Natural killer cell (primary cell): ENCODE data around the gene DLG1. TPM values are rescaled to one million over a fixed set of nuclear protein-coding genes. Genes with fewer than 3 reads are reported as not detected.

Source experiments
- ATAC-seq, 3 donors: fragments of 150-1000 bp in 2 of 3; fragments of 200-7000 bp in 1 of 3; cut with Tn5 transposase; 1 replicate in 1 of 3; 2 replicates in 2 of 3; pipeline ENCODE4 v1.10.0; 2021; ENCODE audit warnings: mild to moderate bottlenecking in 2 of 3, moderate library complexity in 2 of 3
- DNase-seq, 2 donors: peaks; one replicate each; pipeline versions ENCODE4 v3.0.0 to v3.0.0-alpha.2; 2013 to 2021; ENCODE audit warnings: mixed read lengths in 1 of 2
- H3K27ac ChIP-seq: one replicate; pipeline ENCODE4 v1.5.1; 2013; ENCODE audit warnings: mild to moderate bottlenecking, low read length
- H3K27me3 ChIP-seq: one replicate; pipeline ENCODE4 v1.6.1; 2013; ENCODE audit warnings: low read length; ENCODE audit not compliant: control insufficient read depth, insufficient read depth
- H3K36me3 ChIP-seq: one replicate; pipeline ENCODE4 v1.6.1; 2013; ENCODE audit warnings: low read length; ENCODE audit not compliant: control insufficient read depth, insufficient read depth
- H3K4me1 ChIP-seq: one replicate; pipeline ENCODE4 v1.6.1; 2013; ENCODE audit warnings: low read length; ENCODE audit not compliant: control insufficient read depth, insufficient read depth
- H3K4me3 ChIP-seq: one replicate; pipeline ENCODE4 v1.5.1; 2013; ENCODE audit warnings: low read length
- H3K9me3 ChIP-seq: one replicate; pipeline ENCODE4 v1.6.1; 2013; ENCODE audit warnings: low read length; ENCODE audit not compliant: control insufficient read depth, insufficient read depth
- H3K27ac Mint-ChIP-seq, 2 donors: one replicate each; pipeline ENCODE4 v1.8.0; 2022; ENCODE audit warnings: mild to moderate bottlenecking in 2 of 2, mixed read lengths in 2 of 2, moderate library complexity in 1 of 2
- H3K27me3 Mint-ChIP-seq, 2 donors: one replicate each; pipeline ENCODE4 v1.8.0; 2022; ENCODE audit warnings: low read depth in 2 of 2, mixed read lengths in 2 of 2
- H3K36me3 Mint-ChIP-seq: one replicate; pipeline ENCODE4 v1.8.0; 2022; ENCODE audit warnings: mixed read lengths
- H3K4me1 Mint-ChIP-seq, 2 donors: one replicate each; pipeline ENCODE4 v1.8.0; 2022; ENCODE audit warnings: mixed read lengths in 2 of 2
- H3K4me3 Mint-ChIP-seq: one replicate; pipeline ENCODE4 v1.8.0; 2022; ENCODE audit warnings: mild to moderate bottlenecking, moderate library complexity, mixed read lengths
- H3K9me3 Mint-ChIP-seq, 2 donors: one replicate each; pipeline ENCODE4 v1.8.0; 2022; ENCODE audit warnings: mixed read lengths in 2 of 2
- CTCF ChIP-seq: fragments of 200-600 bp; IDR thresholded peaks from one replicate; pipeline ENCODE4 v1.8.0; 2022; ENCODE audit warnings: antibody characterized with exemption
- WGBS: methylation state at CpG from one replicate; pipeline ENCODE4 v1.1.7; 2013; ENCODE audit warnings: missing lambda C conversion rate; ENCODE audit not compliant: insufficient coverage; 5-methylcytosine and 5-hydroxymethylcytosine counted together
- intact Hi-C: fragments of 100-400 bp; cut with micrococcal nuclease; formaldehyde crosslinking; loops from one replicate; pipeline ENCODE4 v1.14.2; 2022
- total RNA-seq, 4 donors: library from RNA; stranded (reverse); fragments of 120-200 nt in 1 of 4; gene quantifications; one replicate each; pipeline versions ENCODE4 v1.2.3 to v1.2.4, GENCODE V29; 2013 to 2022

Gene DLG1
- total RNA-seq, 3 donors from 2014 or later (not counting 1 experiment from before 2014, with no cell fraction given), result 82.0 to 91.8 (median 89.0) TPM

DNA sequence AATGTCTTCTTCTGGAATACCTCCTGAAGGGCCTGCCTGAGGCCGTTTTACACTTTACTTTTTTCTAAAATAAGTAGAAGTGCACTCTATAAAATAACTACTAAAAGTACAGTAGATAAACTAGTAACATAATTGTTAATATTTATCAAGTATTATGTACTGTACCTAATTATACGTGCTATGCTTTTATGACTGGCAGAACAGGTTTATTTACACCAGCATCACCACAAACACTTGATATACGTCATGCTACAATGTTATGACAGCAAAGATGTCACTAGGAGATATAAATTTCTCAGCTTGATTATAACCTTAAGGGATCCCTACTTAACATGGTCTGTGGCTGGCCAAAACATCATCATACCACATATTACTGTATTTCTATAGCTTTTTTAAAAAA is 29.4 kb downstream of the DLG1 start:
- Histone ChIP-seq H3K4me3 (no peak overlapping the region), H3K9me3 (no peaks in the 10 kb centered on the region), H3K27me3 (no peaks in the 10 kb centered on the region), H3K4me1 (no peaks in the 10 kb centered on the region), H3K36me3 (peaks cover 2% of the 10 kb centered on the region), H3K27ac (no peak overlapping the region)
- Mint-ChIP-seq H3K27me3 (no peaks in the 10 kb centered on the region), H3K36me3 (no peaks in the 10 kb centered on the region), H3K4me1 (peaks cover 54 to 59% of the 10 kb centered on the region in 2 donors), H3K27ac (no peak overlapping the region), H3K9me3 (no peaks in the 10 kb centered on the region), H3K4me3 (no peak overlapping the region)
- intact Hi-C loops, result no loop called here
- WGBS, result 79% methylated on average over 1 of the region's 3 CpGs
- ATAC-seq (no peak), DNase-seq (no peak)
- TF ChIP-seq CTCF, result no peak

- Histone ChIP-seq H3K4me1 (no peaks in the 10 kb centered on the region), H3K27ac (no peak overlapping the region), H3K4me3 (no peak overlapping the region), H3K9me3 (no peaks in the 10 kb centered on the region), H3K36me3 (peaks cover 2% of the 10 kb centered on the region), H3K27me3 (no peaks in the 10 kb centered on the region)
- no peaks in the 10 kb centered on the region for H3K36me3 Mint-ChIP-seq
- intact Hi-C loops, result no loop called here
- H3K27me3 Mint-ChIP-seq, result no peaks in the 10 kb centered on the region
- no peak for TF ChIP-seq CTCF
- ATAC-seq, result no peak
- peaks cover 47 to 55% of the 10 kb centered on the region in 2 donors for H3K4me1 Mint-ChIP-seq
- no peak for DNase-seq
- H3K4me3 Mint-ChIP-seq, result no peak overlapping the region
- no peaks in the 10 kb centered on the region for H3K9me3 Mint-ChIP-seq
- H3K27ac Mint-ChIP-seq, result no peak overlapping the region
- 97% methylated on average over 2 of the region's 4 CpGs for WGBS
Observed at GRCh38 chr3:197268294-197268693, 30.1 kb downstream of the DLG1 start.

DNA sequence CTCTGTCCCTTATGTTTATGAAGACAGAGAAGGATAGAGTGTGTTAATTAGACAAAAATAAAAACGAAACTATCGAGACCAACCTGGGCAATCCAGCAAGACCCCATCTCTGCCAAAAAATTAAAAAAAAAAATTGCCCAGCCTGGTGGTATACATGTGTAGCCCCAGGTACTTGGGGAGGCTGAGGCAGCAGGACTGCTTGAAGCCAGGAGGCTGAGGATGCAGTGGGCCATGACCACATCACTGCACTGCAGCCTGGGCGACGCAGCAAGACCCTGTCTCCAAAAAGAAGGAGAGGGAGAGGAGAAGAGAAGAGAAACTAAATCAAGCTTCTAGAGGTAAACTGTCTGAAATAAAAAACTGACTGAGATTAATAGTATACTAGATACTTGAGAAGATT is 32.1 kb downstream of the DLG1 start:
- Mint-ChIP-seq H3K9me3 (no peaks in the 10 kb centered on the region), H3K27me3 (no peaks in the 10 kb centered on the region), H3K27ac (no peak overlapping the region), H3K4me3 (no peak overlapping the region), H3K4me1 (peaks cover 33 to 52% of the 10 kb centered on the region in 2 donors), H3K36me3 (no peaks in the 10 kb centered on the region)
- no peak for DNase-seq
- Histone ChIP-seq H3K27ac (no peak overlapping the region), H3K4me3 (no peak overlapping the region), H3K9me3 (no peaks in the 10 kb centered on the region), H3K27me3 (no peaks in the 10 kb centered on the region), H3K4me1 (no peaks in the 10 kb centered on the region), H3K36me3 (peaks cover 2% of the 10 kb centered on the region)
- no peak for ATAC-seq
- WGBS, result 100% methylated on average over 3 of the region's 4 CpGs
- TF ChIP-seq CTCF, result no peak
- intact Hi-C loops, result no loop called here

DNA sequence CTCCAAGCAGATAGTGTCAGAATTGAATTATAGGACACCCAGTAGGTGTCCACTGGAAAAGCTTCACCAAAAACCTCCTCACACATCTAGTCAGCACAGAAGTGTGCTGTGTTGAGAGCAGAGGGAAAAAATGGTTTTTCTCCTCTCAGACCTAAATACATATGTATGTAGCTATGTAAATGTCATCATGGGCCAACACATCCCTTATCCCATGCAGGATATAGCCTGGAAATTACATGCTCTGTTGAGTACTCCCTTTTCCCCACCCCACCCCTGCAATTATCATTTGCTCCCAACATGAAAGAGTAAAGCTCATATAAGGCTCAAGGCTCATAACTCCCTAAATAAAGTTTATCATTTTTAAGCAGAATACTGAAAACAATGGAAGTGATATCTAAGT is 35.7 kb downstream of the DLG1 start:
- no peak overlapping the region for H3K27ac Mint-ChIP-seq
- H3K4me3 ChIP-seq, result no peak overlapping the region
- no peak overlapping the region for H3K27ac ChIP-seq
- no peaks in the 10 kb centered on the region for H3K36me3 Mint-ChIP-seq
- peaks cover 16 to 42% of the 10 kb centered on the region in 2 donors for H3K4me1 Mint-ChIP-seq
- no peaks in the 10 kb centered on the region for H3K9me3 ChIP-seq
- no peaks in the 10 kb centered on the region for H3K27me3 Mint-ChIP-seq
- H3K4me3 Mint-ChIP-seq, result no peak overlapping the region
- ATAC-seq, result no peak
- TF ChIP-seq CTCF, result no peak
- H3K27me3 ChIP-seq, result no peaks in the 10 kb centered on the region
- no peaks in the 10 kb centered on the region for H3K4me1 ChIP-seq
- no peaks in the 10 kb centered on the region for H3K9me3 Mint-ChIP-seq
- H3K36me3 ChIP-seq, result no peaks in the 10 kb centered on the region
- DNase-seq, result no peak
- intact Hi-C loops, result no loop called here
